GM03348 (cell line): ENCODE data around the gene MAGED1.

Experiments
- DNase-seq: peaks from one replicate; pipeline ENCODE4 v3.0.0; 2012; ENCODE audit warnings: low spot score

Gene MAGED1, protein sequence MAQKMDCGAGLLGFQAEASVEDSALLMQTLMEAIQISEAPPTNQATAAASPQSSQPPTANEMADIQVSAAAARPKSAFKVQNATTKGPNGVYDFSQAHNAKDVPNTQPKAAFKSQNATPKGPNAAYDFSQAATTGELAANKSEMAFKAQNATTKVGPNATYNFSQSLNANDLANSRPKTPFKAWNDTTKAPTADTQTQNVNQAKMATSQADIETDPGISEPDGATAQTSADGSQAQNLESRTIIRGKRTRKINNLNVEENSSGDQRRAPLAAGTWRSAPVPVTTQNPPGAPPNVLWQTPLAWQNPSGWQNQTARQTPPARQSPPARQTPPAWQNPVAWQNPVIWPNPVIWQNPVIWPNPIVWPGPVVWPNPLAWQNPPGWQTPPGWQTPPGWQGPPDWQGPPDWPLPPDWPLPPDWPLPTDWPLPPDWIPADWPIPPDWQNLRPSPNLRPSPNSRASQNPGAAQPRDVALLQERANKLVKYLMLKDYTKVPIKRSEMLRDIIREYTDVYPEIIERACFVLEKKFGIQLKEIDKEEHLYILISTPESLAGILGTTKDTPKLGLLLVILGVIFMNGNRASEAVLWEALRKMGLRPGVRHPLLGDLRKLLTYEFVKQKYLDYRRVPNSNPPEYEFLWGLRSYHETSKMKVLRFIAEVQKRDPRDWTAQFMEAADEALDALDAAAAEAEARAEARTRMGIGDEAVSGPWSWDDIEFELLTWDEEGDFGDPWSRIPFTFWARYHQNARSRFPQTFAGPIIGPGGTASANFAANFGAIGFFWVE

DNA sequence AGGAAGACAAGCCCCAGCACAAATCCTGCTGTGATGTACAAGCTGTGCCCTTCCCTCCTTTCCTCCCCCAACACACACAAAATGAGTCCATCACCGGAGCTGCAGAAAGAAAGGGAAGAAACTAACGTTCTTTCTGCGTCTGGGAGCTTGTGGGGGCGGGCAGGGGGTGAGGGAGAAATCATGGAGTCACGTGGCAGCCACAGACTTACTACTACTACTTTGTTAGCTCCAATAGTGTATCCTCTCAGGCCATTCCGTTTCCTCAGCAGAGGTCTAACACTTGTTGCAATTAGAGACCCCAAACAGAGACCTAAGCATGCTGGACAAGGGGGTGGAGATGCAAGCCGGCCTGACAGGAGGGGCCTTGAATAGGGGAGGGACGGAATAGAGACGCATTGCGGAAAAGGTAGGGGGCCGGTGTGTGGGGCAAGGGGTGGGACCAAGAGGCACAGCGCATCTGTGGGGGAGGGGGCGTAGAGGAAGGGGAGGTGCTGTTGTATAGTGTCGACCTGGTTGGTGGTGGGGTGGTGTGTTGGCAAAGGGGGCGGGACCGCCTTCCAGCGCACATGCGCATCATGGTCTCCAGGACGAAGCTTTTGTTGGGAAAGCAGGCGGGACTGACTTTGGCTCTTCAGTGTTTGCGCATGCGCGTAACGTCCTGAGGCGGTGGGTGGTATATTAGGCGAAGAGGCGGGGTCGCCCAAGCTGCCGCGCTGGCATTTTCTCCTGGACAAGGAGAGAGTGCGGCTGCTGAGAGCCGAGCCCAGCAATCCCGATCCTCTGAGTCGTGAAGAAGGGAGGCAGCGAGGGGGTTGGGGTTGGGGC, at the start of gene MAGED1:
TSS of gene MAGED1 (plus strand) at position 703 of the 825 bp plus-strand sequence. CDS start 682 bp downstream, outside the sequence.
- DNase-seq = peak; percentile 90

DNA sequence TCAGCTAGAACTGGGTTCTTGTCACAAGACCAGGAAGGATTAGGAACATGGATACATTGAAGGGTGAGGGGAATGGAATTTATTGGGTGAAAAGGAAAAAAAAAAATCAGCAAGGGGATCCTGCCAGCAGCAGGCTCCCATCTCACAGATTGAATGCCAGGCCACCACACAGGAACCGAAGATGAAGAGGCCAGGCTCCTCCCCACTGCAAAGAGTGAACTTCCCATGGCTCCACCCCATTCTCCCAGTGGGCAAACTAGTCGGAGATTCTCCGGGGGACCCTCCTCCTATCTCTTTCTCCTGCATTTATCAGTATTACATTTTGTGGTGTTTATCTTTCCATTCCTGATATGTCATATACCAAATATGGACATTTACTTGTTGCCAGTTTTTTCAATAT, 46.0 kb upstream of the MAGED1 start:
- DNase-seq = no peak

DNA sequence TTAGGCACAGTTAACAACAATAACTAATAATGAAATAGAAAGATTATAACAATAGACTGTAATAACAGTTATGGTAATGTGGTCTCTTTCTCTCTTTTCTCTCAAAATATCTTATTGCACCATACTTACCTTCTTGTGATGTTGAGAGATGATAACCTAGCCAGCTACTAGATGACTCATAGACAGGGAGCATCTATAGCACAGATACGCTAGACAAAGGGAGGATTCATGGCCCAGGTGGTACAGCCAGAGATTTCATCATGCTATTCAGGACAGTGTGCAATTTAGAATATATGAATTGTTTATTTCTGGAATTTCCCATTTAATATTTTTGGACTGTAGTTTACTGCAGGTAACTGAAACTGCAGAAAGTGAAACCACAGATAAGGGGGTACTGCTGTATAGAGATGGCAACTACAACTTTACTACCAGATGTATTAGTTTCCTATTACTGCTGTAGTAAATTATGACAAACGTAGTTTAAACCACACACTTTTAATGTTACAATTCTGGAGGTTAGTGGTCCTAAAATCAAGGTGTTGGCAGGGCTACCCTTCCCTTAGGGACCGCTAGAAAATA, 41.8 kb upstream of the MAGED1 start:
- DNase-seq = no peak

DNA sequence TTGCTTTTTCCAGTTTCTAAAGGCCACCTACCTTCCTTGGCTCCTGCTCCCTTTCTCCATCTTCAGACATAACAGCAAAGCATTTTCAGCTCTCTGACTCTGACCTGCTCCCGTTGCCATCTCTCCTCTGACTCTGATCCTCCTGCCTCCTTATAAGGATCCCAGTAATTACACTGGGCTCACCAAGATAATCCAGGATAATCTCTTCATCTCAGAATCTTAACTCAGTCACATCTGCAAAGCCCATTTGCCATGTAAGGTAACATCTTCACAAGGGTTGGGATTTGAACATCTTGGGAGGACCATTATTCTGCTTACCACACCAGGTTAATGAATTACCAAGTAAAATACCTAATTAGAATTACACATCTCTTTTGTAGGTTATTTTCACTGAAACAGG, 41.3 kb upstream of the MAGED1 start:
- no peak for DNase-seq

DNA sequence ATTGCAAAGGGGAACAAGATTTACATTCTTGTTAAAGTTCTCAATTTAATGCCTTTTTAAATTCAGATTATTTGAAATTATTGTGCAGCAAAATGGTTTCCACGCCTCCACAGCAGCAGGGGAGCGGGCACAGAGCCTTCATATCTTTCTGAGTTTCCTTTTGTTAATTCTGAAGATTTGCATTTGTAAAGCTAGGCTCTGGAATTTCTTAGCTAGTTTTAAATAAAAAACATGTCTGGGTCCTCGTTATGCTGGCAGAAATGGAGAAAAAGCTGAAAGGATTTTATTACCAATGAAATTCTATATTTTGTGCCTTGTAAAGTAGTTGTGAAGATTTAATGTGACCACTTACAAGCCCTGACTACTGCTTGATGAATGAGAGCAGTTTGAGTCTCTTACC, 40.8 kb upstream of the MAGED1 start:
- DNase-seq = no peak

DNA sequence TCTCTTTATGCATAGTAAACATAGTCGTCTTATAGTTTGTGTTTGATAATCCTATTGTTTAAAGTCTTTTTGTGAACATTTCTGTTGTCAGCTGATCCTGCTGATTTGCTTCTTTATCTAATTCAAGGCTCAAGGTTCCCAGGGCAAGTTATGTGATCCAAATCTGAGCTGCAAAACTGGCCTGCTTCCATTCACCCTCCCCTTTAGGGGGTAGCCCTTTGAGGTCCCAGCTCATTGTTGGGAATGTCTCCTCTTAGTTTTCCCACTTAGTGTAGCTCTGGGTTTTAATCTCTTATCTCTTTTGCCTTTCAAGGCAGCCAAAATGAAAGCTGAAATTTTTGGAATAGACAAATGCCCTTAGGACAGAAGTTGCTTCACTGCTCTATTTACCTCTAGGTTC, 40.2 kb upstream of the MAGED1 start:
- no peak for DNase-seq

DNA sequence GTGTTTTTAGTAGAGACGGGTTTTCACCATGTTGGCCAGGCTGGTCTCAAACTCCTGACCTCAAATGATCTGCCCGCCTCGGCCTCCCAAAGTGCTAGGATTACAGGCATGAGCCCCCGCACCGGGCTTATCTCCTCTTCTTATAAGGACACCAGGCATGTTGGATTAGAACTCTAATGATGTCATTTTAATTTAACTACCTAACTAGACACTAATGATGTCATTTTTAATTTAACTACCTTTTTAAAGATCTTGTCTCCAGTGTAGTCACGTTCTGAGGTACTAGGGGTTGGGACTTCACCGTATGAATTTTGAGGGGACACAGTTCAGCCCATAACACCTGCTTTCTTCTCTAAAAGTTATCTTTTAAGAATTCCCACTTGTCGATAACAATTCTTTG, 37.7 kb upstream of the MAGED1 start:
- no peak for DNase-seq

DNA sequence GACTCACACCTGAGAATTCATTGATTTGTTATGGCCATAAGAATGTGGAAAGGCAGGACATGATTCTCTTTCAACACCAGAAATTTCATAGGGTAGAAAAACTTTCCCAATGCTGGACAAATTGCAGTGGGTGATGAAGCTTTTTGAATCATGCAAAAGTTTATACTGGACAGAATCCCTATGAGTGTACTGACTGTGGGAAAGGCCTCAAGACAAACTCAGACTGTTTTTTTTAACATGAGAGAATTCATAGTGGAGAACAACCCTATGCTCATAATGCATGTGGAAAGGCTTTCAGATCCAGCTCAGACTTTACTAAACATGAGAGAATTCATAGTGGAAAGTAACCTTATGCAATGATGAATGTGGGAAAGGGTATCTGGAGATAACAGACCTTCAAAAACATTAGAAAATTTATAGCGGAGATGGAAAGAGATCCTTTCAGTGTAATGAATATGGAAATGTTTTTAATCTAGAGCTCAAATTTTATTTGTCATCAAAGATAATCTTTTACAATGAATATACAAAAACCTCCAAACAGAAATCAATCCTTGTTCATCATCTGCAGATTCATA, 36.2 kb upstream of the MAGED1 start:
- DNase-seq = no peak

DNA sequence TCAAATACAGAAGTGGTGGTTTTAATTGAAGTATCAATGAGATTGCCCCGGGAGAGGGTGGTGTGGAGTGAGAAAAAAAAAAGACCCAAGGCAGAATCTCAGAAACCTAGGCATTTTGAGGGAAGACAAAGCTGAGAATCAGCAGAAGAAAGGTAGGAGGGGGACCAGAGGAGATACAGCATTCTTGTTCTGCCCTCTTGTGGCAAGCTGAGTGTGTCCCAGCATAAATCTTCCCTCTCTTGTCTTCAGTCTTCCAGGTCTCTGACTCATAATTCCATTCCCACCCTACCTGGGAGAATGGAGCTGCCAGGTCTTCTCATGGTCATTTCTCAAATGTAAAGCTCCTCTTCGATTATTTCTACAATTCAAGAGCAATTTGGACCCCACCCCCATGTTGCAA, 32.7 kb upstream of the MAGED1 start:
- DNase-seq = peak; percentile 33

DNA sequence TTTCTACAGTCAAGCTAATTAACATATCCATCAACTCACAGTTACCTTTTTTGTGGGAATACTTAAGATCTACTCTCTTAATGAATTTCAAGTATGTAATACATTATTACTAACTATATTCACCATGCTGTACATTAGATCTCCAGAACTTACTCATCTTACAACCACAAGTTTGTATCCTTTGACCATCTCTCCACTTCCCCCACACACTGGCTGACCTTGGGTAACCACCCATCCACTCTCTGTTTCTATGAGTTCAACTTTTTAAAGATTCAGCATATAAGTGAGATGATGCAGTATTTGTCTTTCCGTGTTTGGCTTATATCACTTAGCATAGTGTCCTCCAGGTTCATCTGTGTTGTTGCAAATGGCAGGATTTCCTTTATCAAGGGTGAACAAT, 30.5 kb upstream of the MAGED1 start:
- DNase-seq = no peak

DNA sequence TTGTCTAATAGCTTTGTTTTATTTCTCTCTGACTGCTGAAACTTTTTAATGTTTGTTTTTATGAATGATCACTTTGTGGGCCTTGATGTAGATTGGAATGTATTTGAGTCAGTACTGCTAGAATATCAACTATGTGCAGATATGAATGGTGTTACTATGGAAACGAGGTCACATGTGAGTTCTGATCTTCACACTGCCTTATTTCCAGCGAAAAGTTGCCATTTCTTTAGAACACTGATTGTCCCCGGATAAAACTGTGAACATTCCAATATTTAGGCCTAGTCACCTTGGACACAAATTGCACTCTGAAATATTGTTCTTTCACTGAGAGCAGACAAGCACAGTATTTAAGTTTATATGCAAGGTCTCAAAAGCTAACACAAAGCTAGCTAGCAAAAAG, 27.2 kb upstream of the MAGED1 start:
- DNase-seq = no peak

DNA sequence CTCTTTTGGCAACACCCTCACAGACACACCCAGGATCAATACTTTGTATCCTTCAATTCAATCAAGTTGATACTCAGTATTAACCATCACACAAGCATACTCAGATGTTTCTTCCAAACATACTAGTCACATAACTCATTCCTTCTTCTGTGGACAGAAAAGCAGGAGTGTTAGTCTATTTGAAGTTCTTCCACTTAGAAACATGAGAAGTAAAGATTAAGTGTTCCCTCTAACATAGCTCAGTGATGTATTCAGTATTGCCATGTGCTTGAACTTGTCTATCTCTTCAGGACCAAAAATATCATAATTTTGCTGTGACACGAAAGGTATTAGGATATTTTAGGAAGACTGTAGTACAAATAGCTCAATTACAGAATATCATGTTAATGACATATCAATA, 25.8 kb upstream of the MAGED1 start:
- DNase-seq = no peak

DNA sequence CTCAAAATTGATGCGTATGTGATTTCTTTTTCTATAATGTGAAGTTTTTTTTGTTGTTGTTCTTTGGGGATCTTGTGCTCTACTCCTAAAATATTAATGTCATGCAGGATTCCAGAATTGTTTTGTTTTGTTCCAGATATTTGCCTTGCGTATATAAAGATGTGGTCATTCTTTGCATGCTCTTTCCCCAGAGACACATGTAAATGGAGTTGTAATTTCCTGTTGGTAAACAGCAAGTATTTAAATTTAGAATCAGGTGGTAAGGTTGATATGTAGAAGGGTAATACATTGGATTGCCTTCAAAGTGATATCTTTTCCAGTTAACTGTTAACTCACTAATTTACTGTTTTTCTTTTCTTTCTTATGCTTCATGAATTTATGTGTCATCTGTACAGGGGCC, 23.1 kb upstream of the MAGED1 start:
- no peak for DNase-seq

DNA sequence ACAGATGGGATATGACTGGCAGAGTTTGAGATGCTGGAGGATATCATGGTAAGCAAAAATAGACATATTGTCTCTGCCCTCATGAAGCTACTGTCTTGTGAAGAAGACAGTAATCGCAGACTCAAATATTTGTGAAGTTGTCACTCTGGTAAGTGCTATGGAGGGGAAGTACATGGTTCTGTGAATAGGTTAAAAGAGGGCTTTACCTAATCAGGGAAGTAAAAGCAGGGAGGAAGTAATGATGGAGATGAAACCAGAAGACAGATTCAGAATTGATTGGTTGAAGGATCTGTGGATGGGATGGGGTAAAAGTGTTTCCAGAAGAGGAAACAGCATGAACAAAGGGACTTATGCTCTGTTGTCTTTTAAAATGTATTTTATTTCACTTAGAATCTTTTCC, 19.3 kb upstream of the MAGED1 start:
- no peak for DNase-seq

DNA sequence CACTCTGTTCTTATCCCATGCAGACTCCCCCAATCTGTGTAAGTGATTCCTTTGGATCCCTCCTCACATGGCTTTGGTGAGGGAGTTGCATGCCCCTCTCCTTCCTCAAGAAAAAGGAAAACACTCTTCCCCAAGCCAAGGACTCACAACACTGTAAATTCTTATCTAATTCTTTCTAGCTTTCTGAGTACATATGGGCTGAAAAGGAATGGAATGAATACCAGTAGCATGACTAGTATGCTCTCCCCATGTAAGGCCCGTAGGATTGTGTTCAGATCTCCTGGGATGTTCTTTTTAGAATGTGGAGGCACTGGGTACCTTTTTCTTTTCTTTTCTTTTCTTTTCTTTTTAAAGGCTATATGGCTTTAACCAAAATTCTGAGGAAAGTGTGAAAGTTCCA, 17.0 kb upstream of the MAGED1 start:
- DNase-seq = peak; percentile 38

DNA sequence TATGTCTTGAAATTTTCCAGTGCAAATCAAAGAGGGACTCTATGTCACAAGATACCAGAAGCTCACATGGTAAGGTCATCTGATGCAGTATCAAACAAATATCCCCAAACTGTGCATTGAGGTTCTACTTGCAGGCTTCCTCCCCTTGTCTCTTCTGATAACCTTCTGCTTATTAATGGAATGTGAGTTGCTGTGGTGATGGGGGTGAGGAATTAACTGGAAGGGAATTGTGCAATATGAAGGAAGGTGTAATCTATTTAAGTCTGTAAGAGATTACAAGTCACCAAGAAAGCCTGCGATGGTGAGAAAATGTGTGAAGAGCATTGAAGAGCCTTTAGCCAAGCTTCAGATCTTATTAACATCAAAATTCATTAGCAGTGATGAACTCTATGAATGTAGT, 15.4 kb upstream of the MAGED1 start:
- DNase-seq = no peak

DNA sequence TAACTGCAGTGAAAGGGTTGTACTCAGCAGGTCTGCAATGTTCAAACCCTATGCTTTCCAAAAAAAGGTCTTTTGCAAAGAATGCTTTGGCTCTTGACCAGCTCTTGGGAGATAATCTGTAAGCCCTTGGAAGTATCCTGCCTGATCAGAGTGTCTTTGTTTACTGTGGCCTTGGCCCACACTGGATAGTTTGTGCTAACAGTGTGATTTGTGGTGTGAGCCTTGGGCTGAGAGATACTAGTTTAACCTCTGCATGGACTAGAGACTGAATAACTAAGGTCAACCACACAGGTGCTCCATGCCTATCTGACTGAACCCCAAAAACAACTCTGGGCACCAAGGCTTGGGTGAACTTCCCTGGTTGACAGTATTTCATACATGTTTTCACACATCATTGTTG, 3.6 kb upstream of the MAGED1 start:
- no peak for DNase-seq

DNA sequence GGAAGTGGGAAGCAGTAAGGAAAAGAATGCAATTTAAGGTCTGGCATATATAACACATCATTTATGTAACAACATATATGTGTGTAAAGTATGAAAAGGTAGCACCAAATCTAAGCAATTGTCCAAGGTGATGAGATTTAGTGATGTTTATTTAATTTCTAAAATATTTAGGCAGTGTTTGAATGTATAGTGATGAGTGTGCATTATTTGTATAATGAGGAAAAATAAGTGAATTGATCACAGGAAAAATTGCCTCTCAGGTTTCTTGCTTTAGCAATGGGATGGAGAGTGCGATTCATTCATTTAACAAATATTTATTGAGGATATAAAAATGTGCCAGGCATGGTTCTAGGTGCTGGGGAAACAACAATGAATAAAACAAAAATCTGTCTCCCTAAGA, 2.2 kb upstream of the MAGED1 start:
- no peak for DNase-seq

DNA sequence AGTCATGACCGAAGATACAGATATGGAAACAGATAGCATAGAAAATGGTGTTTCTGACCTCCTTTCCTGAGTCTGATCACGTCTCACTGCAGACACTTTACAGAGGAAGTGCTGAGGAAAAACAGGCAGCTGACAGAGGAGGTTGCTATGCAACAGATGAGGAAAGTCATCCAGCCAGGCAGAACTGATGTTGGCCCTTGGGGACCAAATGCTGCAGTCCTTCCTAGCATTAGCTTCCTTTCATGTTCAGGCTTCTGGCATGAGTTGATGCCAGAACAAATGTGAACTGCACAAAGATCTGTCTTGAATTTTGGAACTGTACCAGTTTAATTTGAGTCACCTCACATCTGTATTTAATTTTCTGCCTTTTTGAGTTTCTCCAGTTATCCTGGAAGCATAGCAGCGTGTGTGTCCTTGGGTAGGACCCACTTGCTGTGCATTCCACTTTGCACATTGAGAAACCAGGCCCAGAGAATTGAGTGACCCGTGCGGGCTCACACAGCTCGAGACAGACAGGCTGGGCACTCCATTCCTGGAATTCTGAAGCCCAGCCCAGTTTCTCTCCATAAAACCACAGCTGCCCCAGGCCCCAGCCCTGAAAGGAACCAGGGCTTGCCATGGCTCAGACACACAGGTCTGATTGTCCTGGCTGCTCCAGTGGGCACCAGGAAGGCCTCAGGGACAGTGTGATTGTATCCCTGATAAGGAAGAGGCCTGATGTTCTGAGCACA, 1.4 kb upstream of the MAGED1 start:
- peak; percentile 59 for DNase-seq

DNA sequence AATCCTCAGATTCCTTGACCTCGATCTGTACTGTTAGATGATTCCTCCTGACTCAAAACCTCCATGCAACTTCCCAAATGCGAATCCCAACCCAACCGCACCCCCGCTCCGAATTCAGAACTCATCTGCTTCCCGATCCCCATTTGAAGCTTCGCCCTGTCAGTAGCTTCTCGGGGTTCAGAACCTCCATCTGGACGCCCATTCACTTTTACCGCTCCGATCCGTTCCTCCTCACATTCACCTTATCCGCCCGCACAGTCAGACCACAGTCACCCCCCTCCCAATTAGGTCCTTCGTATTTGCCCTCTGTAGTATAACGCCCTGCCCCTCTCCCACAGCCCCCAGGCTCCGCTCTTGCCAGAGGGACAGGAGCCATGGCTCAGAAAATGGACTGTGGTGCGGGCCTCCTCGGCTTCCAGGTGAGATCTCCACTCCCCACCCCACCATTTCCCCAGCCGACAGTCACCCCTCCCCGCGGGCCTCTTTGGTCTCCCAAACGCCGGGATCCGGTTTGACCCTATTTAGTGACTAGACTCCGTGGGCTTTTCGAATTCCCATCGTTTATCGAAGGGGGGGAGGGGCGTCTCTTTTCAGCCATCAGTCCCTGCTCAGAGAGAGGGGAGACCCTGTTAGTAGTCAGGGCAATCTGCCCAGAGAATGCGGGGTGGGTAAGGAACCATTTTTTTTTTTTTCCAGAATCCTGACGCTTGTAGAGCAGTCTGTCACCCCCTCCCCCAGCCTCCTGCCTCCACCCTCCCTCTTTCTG, 691 bp downstream of the MAGED1 start:
- peak; percentile 7 for DNase-seq
